GM23248 (cell line): ENCODE measurements around the gene HDAC7. TPM values are rescaled to one million over a fixed set of nuclear protein-coding genes. Genes with fewer than 3 reads are reported as not detected.

Experiments used
- DNase-seq: peaks from one replicate; pipeline ENCODE4 v3.0.0-alpha.2; 2015
- H2AFZ ChIP-seq: fragments of 200-600 bp; sonication (generic); 2 replicates; pipeline ENCODE4 v1.6.1; 2016; ENCODE audit warnings: antibody characterized with exemption
- H3F3A ChIP-seq: fragments of 200-600 bp; sonication (generic); 2 replicates; pipeline ENCODE4 v1.6.1; 2016; ENCODE audit warnings: mild to moderate bottlenecking, antibody characterized with exemption, mixed run types; ENCODE audit not compliant: insufficient read depth
- H3K27ac ChIP-seq: fragments of 200-600 bp; sonication (generic); 2 replicates; pipeline ENCODE4 v1.5.1; 2016; ENCODE audit warnings: mild to moderate bottlenecking
- H3K27me3 ChIP-seq: fragments of 200-600 bp; sonication (generic); replicated peaks from 2 replicates; pipeline ENCODE4 v1.6.1; 2016; ENCODE audit warnings: mild to moderate bottlenecking; ENCODE audit not compliant: insufficient read depth
- H3K36me3 ChIP-seq: fragments of 200-600 bp; sonication (generic); 2 replicates; pipeline ENCODE4 v1.6.1; 2016; ENCODE audit warnings: low read depth, mild to moderate bottlenecking
- H3K4me1 ChIP-seq: fragments of 200-600 bp; sonication (generic); 2 replicates; pipeline ENCODE4 v1.6.1; 2016; ENCODE audit warnings: mild to moderate bottlenecking; ENCODE audit not compliant: insufficient read depth
- H3K4me2 ChIP-seq: fragments of 200-600 bp; sonication (generic); one replicate; pipeline ENCODE4 v1.6.1; 2016; ENCODE audit warnings: mild to moderate bottlenecking; ENCODE audit not compliant: unreplicated experiment
- H3K4me3 ChIP-seq: fragments of 200-600 bp; sonication (generic); 2 replicates; pipeline ENCODE4 v1.5.1; 2016; ENCODE audit warnings: mild to moderate bottlenecking
- H3K79me2 ChIP-seq: fragments of 200-600 bp; sonication (generic); 2 replicates; pipeline ENCODE4 v1.6.1; 2016; ENCODE audit warnings: mild to moderate bottlenecking; ENCODE audit not compliant: insufficient read depth
- H3K9ac ChIP-seq: fragments of 200-600 bp; sonication (generic); 2 replicates; pipeline ENCODE4 v1.6.1; 2016; ENCODE audit warnings: mild to moderate bottlenecking
- H3K9me2 ChIP-seq: fragments of 200-600 bp; sonication (generic); 2 replicates; pipeline ENCODE4 v1.6.1; 2016; ENCODE audit warnings: mixed run types, mild to moderate bottlenecking, moderate library complexity; ENCODE audit not compliant: insufficient read depth
- H3K9me3 ChIP-seq: fragments of 200-600 bp; sonication (generic); one replicate; pipeline ENCODE4 v1.6.1; 2017; ENCODE audit warnings: low read depth
- H4K20me1 ChIP-seq: fragments of 200-600 bp; sonication (generic); 2 replicates; pipeline ENCODE4 v1.6.0; 2016; ENCODE audit not compliant: insufficient read depth
- EZH2 ChIP-seq: fragments of 200-600 bp; sonication (generic); IDR thresholded peaks from 2 replicates; pipeline ENCODE4 v1.6.1; 2018; ENCODE audit warnings: antibody characterized with exemption, mild to moderate bottlenecking; ENCODE audit not compliant: insufficient read depth, poor library complexity, severe bottlenecking
- EZH2phosphoT487 ChIP-seq: fragments of 200-600 bp; sonication (generic); IDR thresholded peaks from 2 replicates; pipeline ENCODE4 v1.6.1; 2018; ENCODE audit warnings: antibody characterized with exemption, moderate library complexity, mild to moderate bottlenecking, low read depth; ENCODE audit not compliant: insufficient read depth
- WGBS, 2 experiments: methylation state at CpG; one replicate each; pipeline ENCODE4 v1.1.6; 2015 to 2017; ENCODE audit warnings: low lambda C conversion rate in 2 of 2, low coverage in 1 of 2; ENCODE audit errors: missing lambda C conversion rate in 2 of 2; 5-methylcytosine and 5-hydroxymethylcytosine counted together
- in situ Hi-C: fragments of 300-500 bp; cut with MboI; formaldehyde crosslinking; loops from 2 replicates; pipeline ENCODE4 v1.15.0; 2020
- polyA plus RNA-seq: library from polyadenylated mRNA; unstranded; fragments of >200 nt; fragmentation: Nextera tagmentation; extraction: Ambion mirVana; gene quantifications from 2 replicates; pipeline ENCODE4 v1.2.1, GENCODE V29; 2016
- total RNA-seq: library from RNA; depleted of rRNA; stranded (reverse); fragments of >200 nt; shearing (Covaris generic); gene quantifications from 2 replicates; pipeline ENCODE4 v1.2.3, GENCODE V29; 2014

Gene HDAC7
- total and polyA plus RNA-seq, 2 experiments from 2014 or later: 46.2 to 62.9 TPM

DNA sequence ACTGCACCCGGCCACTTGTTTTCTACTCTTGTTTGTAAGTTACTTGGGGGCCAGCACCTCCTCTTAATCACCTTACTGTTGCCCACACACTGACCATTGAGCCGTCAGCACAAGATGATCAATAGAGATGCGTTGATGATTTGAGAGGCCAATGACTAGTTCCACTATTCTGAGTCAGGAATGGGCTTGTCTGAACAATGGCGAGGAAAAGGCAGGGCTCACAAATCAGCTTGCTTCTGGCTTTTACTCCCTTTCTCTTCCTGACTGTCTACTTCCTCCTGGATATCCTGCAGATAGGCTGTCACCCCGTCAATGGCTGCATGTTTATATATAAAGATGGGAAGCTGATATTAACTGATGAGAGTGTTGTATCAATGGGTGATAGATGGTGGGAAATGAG is 29.1 kb upstream of the HDAC7 start:
- Histone ChIP-seq H3K4me2 (no peak overlapping the region), H2AFZ (no peak overlapping the region), H3K4me3 (no peak overlapping the region), H3K27ac (no peak overlapping the region), H3K27me3 (no peaks in the 10 kb centered on the region), H4K20me1 (no peaks in the 10 kb centered on the region), H3K9me3 (no peaks in the 10 kb centered on the region), H3K4me1 (no peaks in the 10 kb centered on the region), H3K36me3 (peaks cover 25% of the 10 kb centered on the region), H3K9ac (no peak overlapping the region), H3F3A (no peaks in the 10 kb centered on the region), H3K9me2 (no peaks in the 10 kb centered on the region), H3K79me2 (no peaks in the 10 kb centered on the region)
- in situ Hi-C loops: no loop called here
- TF ChIP-seq EZH2phosphoT487: no peak
- TF ChIP-seq EZH2: no peak
- WGBS, 2 experiments: 70 to 73% methylated on average over 5 of the region's 5 CpGs
- DNase-seq: no peak

DNA sequence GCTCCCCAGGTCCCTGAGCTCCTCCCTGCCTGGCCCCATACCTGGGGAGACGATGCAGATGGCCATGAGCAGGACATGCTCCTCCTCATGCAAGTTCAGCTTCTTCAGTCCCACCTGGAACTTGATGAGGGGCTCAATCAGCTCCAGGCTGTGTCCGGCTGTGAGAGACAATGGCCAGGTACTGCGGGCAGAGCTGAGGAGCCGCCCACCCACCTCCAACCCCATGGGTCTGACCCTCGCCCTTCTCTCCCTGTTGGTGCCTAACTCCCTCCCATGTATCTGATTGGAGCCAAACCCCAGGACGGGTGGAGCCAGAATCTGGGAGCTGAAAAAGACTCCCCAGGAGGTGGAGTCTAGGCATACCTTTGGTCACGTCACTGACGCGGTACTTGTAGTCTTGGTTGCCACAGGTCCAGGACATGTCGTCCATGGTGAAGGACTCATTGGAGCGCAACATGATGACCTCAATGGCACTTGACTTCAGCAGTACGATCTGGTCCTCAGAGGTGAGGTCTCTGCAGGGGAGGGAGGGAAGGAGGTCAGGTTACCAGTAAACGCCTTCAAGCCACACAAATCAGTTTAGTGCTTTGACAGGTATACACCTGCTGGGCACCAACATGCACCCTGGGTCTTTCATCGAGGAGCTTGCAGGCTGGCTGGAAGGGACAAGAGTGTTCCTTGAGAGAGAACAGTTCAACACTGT is 26.7 kb upstream of the HDAC7 start:
- Histone ChIP-seq H4K20me1 (no peaks in the 10 kb centered on the region), H3K27me3 (no peaks in the 10 kb centered on the region), H3K4me1 (peaks cover 5% of the 10 kb centered on the region; the same call in 1 of the 2 replicates), H2AFZ (no peak overlapping the region), H3K9me2 (no peaks in the 10 kb centered on the region), H3K4me3 (no peak overlapping the region), H3K27ac (no peak overlapping the region), H3K36me3 (peaks cover 10% of the 10 kb centered on the region; the same call in 1 of the 2 replicates), H3K79me2 (no peaks in the 10 kb centered on the region), H3F3A (no peaks in the 10 kb centered on the region), H3K9ac (no peak overlapping the region), H3K9me3 (no peaks in the 10 kb centered on the region), H3K4me2 (no peak overlapping the region)
- WGBS, 2 experiments: 88 to 89% methylated on average over 14 of the region's 14 CpGs
- no peak for TF ChIP-seq EZH2
- TF ChIP-seq EZH2phosphoT487: no peak
- DNase-seq: no peak
- in situ Hi-C loops: no loop called here

DNA sequence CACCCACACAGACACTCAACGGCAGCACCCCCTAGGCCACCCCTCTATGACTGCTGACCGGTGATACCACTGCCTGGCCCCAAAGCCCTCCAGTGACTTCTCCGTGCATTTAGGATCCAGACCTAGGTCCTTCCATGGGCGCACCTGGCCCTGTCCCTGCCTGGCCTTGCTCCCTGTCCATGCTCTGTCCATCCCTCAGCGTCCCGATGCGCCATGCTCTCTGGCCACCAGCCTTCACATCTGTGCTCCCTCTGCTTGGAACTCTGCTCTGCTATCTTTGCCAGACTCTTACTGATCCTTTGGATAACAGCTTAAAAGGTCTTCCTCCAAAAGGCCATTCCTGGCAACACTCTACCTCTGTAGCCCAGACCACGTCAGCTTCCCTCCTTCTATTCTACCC is 25.4 kb upstream of the HDAC7 start:
- 60 to 66% methylated on average over 7 to 8 of the region's 8 CpGs for WGBS, 2 experiments
- no peak for TF ChIP-seq EZH2
- TF ChIP-seq EZH2phosphoT487: no peak
- in situ Hi-C loops: no loop called here

DNA sequence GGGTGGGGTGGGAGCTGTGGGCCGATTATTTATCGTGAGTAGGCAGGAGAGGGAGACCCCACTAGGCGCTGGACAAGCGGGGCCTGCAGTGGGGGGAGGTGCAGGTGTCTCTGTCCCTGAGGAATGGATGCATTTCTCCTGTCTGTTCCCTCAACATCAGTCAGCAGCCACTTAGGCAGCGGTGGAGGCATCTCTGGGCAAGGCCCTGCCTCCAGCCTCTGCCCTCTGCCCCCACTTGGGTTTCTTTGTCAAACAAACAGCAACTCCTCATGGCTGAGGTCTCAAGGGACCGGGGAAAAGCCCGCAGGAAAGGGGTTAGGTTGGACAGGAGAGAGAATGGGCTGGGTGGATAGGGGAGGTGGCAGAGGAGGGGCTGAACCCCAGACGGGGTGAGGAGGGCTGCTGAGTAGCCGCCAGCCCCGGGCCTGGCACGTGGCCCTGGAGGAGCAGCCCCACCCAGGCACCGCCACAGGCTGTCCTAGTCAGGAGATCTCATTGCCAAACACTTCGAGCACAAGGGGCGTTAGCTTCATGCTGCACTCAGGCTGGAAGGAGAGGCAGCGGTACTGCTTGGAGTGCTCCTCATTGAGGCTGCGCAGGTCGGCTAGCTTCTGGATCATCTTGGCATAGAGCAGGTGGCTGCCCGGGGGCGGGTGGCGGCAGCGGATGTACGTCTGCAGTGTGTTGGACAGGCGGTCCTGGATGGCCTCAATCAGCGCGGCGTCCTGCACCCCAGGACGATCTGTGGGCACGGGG is 24.7 kb upstream of the HDAC7 start:
- Histone ChIP-seq H3K27me3 (no peaks in the 10 kb centered on the region), H3K4me2 (no peak overlapping the region), H2AFZ (no peak overlapping the region), H3K36me3 (peaks cover 10% of the 10 kb centered on the region; the same call in 1 of the 2 replicates), H3K9me3 (no peaks in the 10 kb centered on the region), H3F3A (peaks cover 12% of the 10 kb centered on the region; the same call in 1 of the 2 replicates), H4K20me1 (no peaks in the 10 kb centered on the region), H3K4me1 (peaks cover 5% of the 10 kb centered on the region; the same call in 1 of the 2 replicates), H3K79me2 (no peaks in the 10 kb centered on the region), H3K4me3 (no peak overlapping the region), H3K27ac (no peak overlapping the region), H3K9ac (no peak overlapping the region), H3K9me2 (no peaks in the 10 kb centered on the region)
- peak; percentile 30 for DNase-seq
- TF ChIP-seq EZH2 (no peak), EZH2phosphoT487 (no peak)
- in situ Hi-C loops: no loop called here
- 56 to 64% methylated on average over 22 to 28 of the region's 28 CpGs for WGBS, 2 experiments

More for the DNA sequence above, 25.4 kb upstream of the HDAC7 start:
- Histone ChIP-seq H4K20me1 (no peaks in the 10 kb centered on the region), H3K4me2 (no peak overlapping the region), H3F3A (peaks cover 6% of the 10 kb centered on the region; the same call in 1 of the 2 replicates), H3K9me3 (no peaks in the 10 kb centered on the region), H3K27me3 (no peaks in the 10 kb centered on the region), H3K36me3 (peaks cover 10% of the 10 kb centered on the region; the same call in 1 of the 2 replicates), H3K27ac (no peak overlapping the region), H3K4me1 (peaks cover 5% of the 10 kb centered on the region; the same call in 1 of the 2 replicates), H2AFZ (no peak overlapping the region), H3K9ac (no peak overlapping the region), H3K79me2 (no peaks in the 10 kb centered on the region), H3K9me2 (no peaks in the 10 kb centered on the region), H3K4me3 (no peak overlapping the region)
- DNase-seq: no peak
